H1 (cell line): ENCODE measurements around the gene ATP5ME. TPM values are rescaled to one million over a fixed set of nuclear protein-coding genes. Genes with fewer than 3 reads are reported as not detected.

ENCODE experiments used
- CTCF ChIA-PET: fragments of 300-600 bp; sonication (Branson Sonifier 250); formaldehyde crosslinking; loops from one replicate; lab custom pipeline; 2021; ENCODE audit not compliant: partially characterized antibody; lab: Charles Lee
- POLR2A ChIA-PET: fragments of 300-600 bp; sonication (Branson Sonifier 250); formaldehyde crosslinking; loops from one replicate; lab custom pipeline; 2021; ENCODE audit warnings: inconsistent platforms; ENCODE audit not compliant: partially characterized antibody; lab: Charles Lee
- DNase-seq, 2 experiments: peaks; one replicate each; pipeline versions ENCODE4 v3.0.0 to v3.0.0-alpha.2; 2010 to 2022; ENCODE audit warnings: low spot score in 2 of 2, low read depth in 1 of 2, mixed read lengths in 1 of 2
- FAIRE-seq: peaks from 2 replicates; lab custom pipeline; 2011; peaks lifted over from hg19 to GRCh38; lab: Jason Lieb, UNC
- H2AFZ ChIP-seq: 2 replicates; pipeline ENCODE4 v1.8.1; 2012; ENCODE audit warnings: low read length, inconsistent platforms
- H2AK5ac ChIP-seq: 2 replicates; pipeline ENCODE4 v1.6.1; 2013; ENCODE audit warnings: low read depth, low read length
- H2BK120ac ChIP-seq: replicated peaks from 2 replicates; pipeline ENCODE3; 2013; ENCODE audit warnings: low read depth, low read length, inconsistent platforms
- H2BK12ac ChIP-seq: 2 replicates; pipeline ENCODE4 v1.6.1; 2013; ENCODE audit warnings: low read depth, low read length
- H2BK15ac ChIP-seq: 2 replicates; pipeline ENCODE4 v1.6.1; 2013; ENCODE audit warnings: low read length
- H2BK20ac ChIP-seq: 2 replicates; pipeline ENCODE4 v1.6.1; 2013; ENCODE audit warnings: low read length
- H2BK5ac ChIP-seq: 2 replicates; pipeline ENCODE4 v1.6.1; 2013; ENCODE audit warnings: low read depth, low read length
- H3K14ac ChIP-seq: 2 replicates; pipeline ENCODE4 v1.6.1; 2013; ENCODE audit warnings: inconsistent platforms; ENCODE audit not compliant: insufficient read length
- H3K18ac ChIP-seq: 2 replicates; pipeline ENCODE4 v1.6.1; 2013; ENCODE audit warnings: low read length; ENCODE audit errors: extremely low read depth
- H3K23ac ChIP-seq: 2 replicates; pipeline ENCODE4 v1.6.1; 2013; ENCODE audit warnings: inconsistent platforms; ENCODE audit not compliant: insufficient read length
- H3K23me2 ChIP-seq: 2 replicates; pipeline ENCODE4 v1.6.1; 2013; ENCODE audit warnings: low read depth, low read length
- H3K27ac ChIP-seq: 2 replicates; pipeline ENCODE4 v1.6.1; 2011; ENCODE audit warnings: low read depth, low read length, inconsistent platforms
- H3K27me3 ChIP-seq, 4 experiments: replicated peaks in 1 of 4; 1 replicate in 1 of 4; 2 replicates in 3 of 4; pipeline versions ENCODE4 v1.6.1 to v1.8.1; 2011 to 2013; ENCODE audit warnings: low read length in 3 of 4, mild to moderate bottlenecking in 3 of 4, inconsistent platforms in 2 of 4, mixed read lengths in 2 of 4, moderate library complexity in 1 of 4; ENCODE audit not compliant: control insufficient read depth in 3 of 4, insufficient read depth in 3 of 4; ENCODE audit errors: extremely low read depth in 1 of 4
- H3K36me3 ChIP-seq, 4 experiments: 2 replicates each; pipeline versions ENCODE4 v1.6.1 to v1.8.1; 2011 to 2013; ENCODE audit warnings: mild to moderate bottlenecking in 4 of 4, low read length in 3 of 4, moderate library complexity in 2 of 4, control low read depth in 1 of 4, inconsistent platforms in 1 of 4; ENCODE audit not compliant: insufficient read depth in 4 of 4, control insufficient read depth in 2 of 4
- H3K4ac ChIP-seq: replicated peaks from 2 replicates; pipeline ENCODE3; 2013; ENCODE audit warnings: low read length, low read depth, mixed read lengths, inconsistent platforms; ENCODE audit not compliant: insufficient read length
- H3K4me1 ChIP-seq, 4 experiments: replicated peaks in 1 of 4; 1 replicate in 1 of 4; 2 replicates in 3 of 4; pipeline versions ENCODE4 v1.6.1 to v1.8.1; 2011 to 2013; ENCODE audit warnings: low read length in 3 of 4, inconsistent platforms in 2 of 4, mixed read lengths in 1 of 4; ENCODE audit not compliant: insufficient read depth in 4 of 4, control insufficient read depth in 3 of 4
- H3K4me2 ChIP-seq, 2 experiments: 2 replicates each; pipeline versions ENCODE4 v1.6.1 to v1.8.1; 2011 to 2013; ENCODE audit warnings: low read depth in 2 of 2, low read length in 2 of 2, control low read depth in 1 of 2, inconsistent platforms in 1 of 2, mild to moderate bottlenecking in 1 of 2; ENCODE audit not compliant: insufficient read depth in 1 of 2
- H3K4me3 ChIP-seq, 4 experiments: fragments of 200-600, 300-600 bp in 1 of 4; sonication (generic), shearing (Covaris generic), sonication (Bioruptor Twin) in 1 of 4; 2 replicates each; pipeline versions ENCODE4 v1.5.1 to v1.8.1; 2011 to 2016; ENCODE audit warnings: low read length in 4 of 4, low read depth in 3 of 4, control low read depth in 2 of 4, inconsistent platforms in 2 of 4, mild to moderate bottlenecking in 2 of 4, mixed read lengths in 1 of 4, moderate library complexity in 1 of 4; ENCODE audit not compliant: insufficient read depth in 2 of 4; ENCODE audit errors: extremely low read depth in 1 of 4
- H3K56ac ChIP-seq: replicated peaks from 2 replicates; pipeline ENCODE3; 2013; ENCODE audit warnings: low read depth, mild to moderate bottlenecking, mixed read lengths, low read length, inconsistent platforms; ENCODE audit not compliant: insufficient read length
- H3K79me1 ChIP-seq: 2 replicates; pipeline ENCODE4 v1.6.1; 2013; ENCODE audit warnings: low read depth, low read length, control low read depth
- H3K79me2 ChIP-seq, 2 experiments: 2 replicates each; pipeline versions ENCODE4 v1.6.1 to v1.8.1; 2012 to 2013; ENCODE audit warnings: low read length in 2 of 2, mild to moderate bottlenecking in 2 of 2, inconsistent platforms in 1 of 2; ENCODE audit not compliant: insufficient read depth in 2 of 2, control insufficient read depth in 1 of 2
- H3K9ac ChIP-seq, 4 experiments: replicated peaks in 1 of 4; 1 replicate in 1 of 4; 2 replicates in 3 of 4; pipeline versions ENCODE4 v1.6.1 to v1.8.1; 2011 to 2013; ENCODE audit warnings: low read depth in 3 of 4, low read length in 3 of 4, control low read depth in 2 of 4, mild to moderate bottlenecking in 2 of 4, moderate library complexity in 2 of 4, inconsistent platforms in 1 of 4; ENCODE audit errors: extremely low read depth in 1 of 4
- H3K9me3 ChIP-seq, 2 experiments: 2 replicates each; pipeline versions ENCODE4 v1.6.1 to v1.8.1; 2012 to 2013; ENCODE audit warnings: mild to moderate bottlenecking in 2 of 2, moderate library complexity in 2 of 2, control low read depth in 1 of 2, inconsistent platforms in 1 of 2, low read depth in 1 of 2, low read length in 1 of 2, mixed read lengths in 1 of 2; ENCODE audit not compliant: insufficient read depth in 2 of 2
- H4K20me1 ChIP-seq, 2 experiments: replicated peaks in 1 of 2; 2 replicates each; pipeline versions ENCODE3 to v1.8.1; 2011 to 2013; ENCODE audit warnings: inconsistent platforms in 2 of 2, low read length in 2 of 2, mild to moderate bottlenecking in 1 of 2; ENCODE audit not compliant: insufficient read depth in 2 of 2, control insufficient read depth in 1 of 2
- H4K5ac ChIP-seq: 2 replicates; pipeline ENCODE4 v1.6.1; 2013; ENCODE audit warnings: low read length, low read depth, mixed read lengths, inconsistent platforms; ENCODE audit not compliant: insufficient read length
- H4K8ac ChIP-seq: 2 replicates; pipeline ENCODE4 v1.8.0; 2013; ENCODE audit warnings: mild to moderate bottlenecking, moderate library complexity, low read length, inconsistent platforms; ENCODE audit not compliant: insufficient read depth; ENCODE audit errors: extremely low read depth
- H4K91ac ChIP-seq: replicated peaks from 2 replicates; pipeline ENCODE3; 2013; ENCODE audit warnings: low read length, mixed read lengths, inconsistent platforms; ENCODE audit not compliant: insufficient read length
- BCL11A ChIP-seq, 2 experiments: IDR thresholded peaks; one replicate each; pipeline ENCODE4 v1.6.1; 2011; ENCODE audit warnings: low read depth in 2 of 2, low read length in 2 of 2, mild to moderate bottlenecking in 2 of 2
- EGR1 ChIP-seq: IDR thresholded peaks from 2 replicates; pipeline ENCODE4 v1.6.1; 2011; ENCODE audit warnings: low read depth, low read length, borderline replicate concordance
- PHF8 ChIP-seq: fragments of 200-600 bp; sonication (generic); conservative IDR thresholded peaks from 2 replicates; pipeline ENCODE4 v1.7.1; 2012; ENCODE audit warnings: low read depth, mild to moderate bottlenecking, inconsistent platforms, low read length, moderate library complexity
- POU5F1 ChIP-seq: IDR thresholded peaks from 2 replicates; pipeline ENCODE4 v1.6.1; 2011; ENCODE audit warnings: low read depth, mild to moderate bottlenecking, low read length, moderate library complexity
- SP1 ChIP-seq: IDR thresholded peaks from 2 replicates; pipeline ENCODE4 v1.6.1; 2011; ENCODE audit warnings: low read depth, low read length
- SP2 ChIP-seq: IDR thresholded peaks from 2 replicates; pipeline ENCODE4 v1.6.1; 2012; ENCODE audit warnings: mild to moderate bottlenecking, low read length, inconsistent platforms
- WGBS, 2 experiments: shearing (Covaris generic) in 1 of 2; methylation state at CpG; one replicate each; pipeline versions ENCODE4 v1.1.6 to v1.1.7; 2013 to 2015; ENCODE audit warnings: low lambda C conversion rate in 2 of 2, mixed read lengths in 2 of 2, inconsistent platforms in 1 of 2, low coverage in 1 of 2, missing lambda C conversion rate in 1 of 2; ENCODE audit not compliant: insufficient replicate concordance in 2 of 2, insufficient coverage in 1 of 2, insufficient read length in 1 of 2; ENCODE audit errors: extremely low coverage in 1 of 2, missing lambda C conversion rate in 1 of 2; 5-methylcytosine and 5-hydroxymethylcytosine counted together
- polyA plus RNA-seq, 7 experiments: library from polyadenylated mRNA; depleted of rRNA in 3 of 7; stranded (reverse) in 5 of 7; unstranded in 2 of 7; fragments of >200 nt in 5 of 7; fragments of 200-250 nt in 2 of 7; gene quantifications; 1 replicate in 5 of 7; 2 replicates in 1 of 7; 4 replicates in 1 of 7; pipeline versions ENCODE4 v1.2.1 to v1.2.3, GENCODE V29; 2011 to 2013; ENCODE audit warnings: missing spikeins in 2 of 7, mixed read lengths in 2 of 7
- total RNA-seq: library from RNA; stranded (reverse); fragmentation: NEBNext Ultra II Directional; extraction: Animal tissue kit (Norgen Biotek cat#: 25700); gene quantifications from 2 replicates; pipeline ENCODE4 v1.2.1, GENCODE V29; 2021

ATP5ME gene
- total and polyA plus RNA-seq, 2 of the 8 experiments (the other 6 are each of a cell fraction or from before 2014, with no cell fraction given): 375 to 450 TPM

GRCh38 chr4:712093-712492 lies 38.0 kb upstream of the ATP5ME start:
- H3K23ac ChIP-seq: no peak overlapping the region
- no peak overlapping the region for H2BK20ac ChIP-seq
- H3K27ac ChIP-seq: no peak overlapping the region
- ChIA-PET POLR2A (interaction anchor here (1.5 kb wide), 1 partner anchor 25 kb away, joined by 4 read pairs; no protein-coding TSS in a partner anchor), CTCF (no interaction called here)
- H4K8ac ChIP-seq: no peak overlapping the region
- no peak overlapping the region for H2BK5ac ChIP-seq
- DNase-seq (no peak), FAIRE-seq (no peak)
- H3K79me1 ChIP-seq: peaks cover 28% of the 10 kb centered on the region
- peaks cover 0 to 2% (median 0%) of the 10 kb centered on the region in 4 experiments; a peak in 1 of 7 replicates for H3K4me1 ChIP-seq
- no peak overlapping the region for H3K4me3 ChIP-seq
- 97% methylated on average over 3 of the region's 3 CpGs; no CpG with 5 or more reads in 1 of the 2 experiments for WGBS, 2 experiments
- no peak overlapping the region for H2BK12ac ChIP-seq
- no peaks in the 10 kb centered on the region for H3K9me3 ChIP-seq
- no peak overlapping the region for H3K14ac ChIP-seq
- peaks cover 0 to 6% (median 0%) of the 10 kb centered on the region in 4 experiments; a peak in 2 of 8 replicates for H3K36me3 ChIP-seq
- H3K56ac ChIP-seq: no peak overlapping the region
- H2AFZ ChIP-seq: no peak overlapping the region
- H3K79me2 ChIP-seq: peaks cover 16 to 81% of the 10 kb centered on the region in 2 experiments
- TF ChIP-seq POU5F1 (no peak), EGR1 (no peak), BCL11A (IDR thresholded peaks at IDR 0.05; ENCODE audit: low read depth in 2 of 2, low read length in 2 of 2) (no peak), SP2 (no peak), PHF8 (no peak), SP1 (no peak)
- no peak overlapping the region for H3K9ac ChIP-seq
- H3K27me3 ChIP-seq: no peaks in the 10 kb centered on the region
- no peak overlapping the region for H4K91ac ChIP-seq
- peaks cover 17 to 40% of the 10 kb centered on the region in 2 experiments for H4K20me1 ChIP-seq
- no peak overlapping the region for H2BK15ac ChIP-seq
- no peak overlapping the region for H3K18ac ChIP-seq
- no peak overlapping the region for H3K4me2 ChIP-seq
- H2AK5ac ChIP-seq: no peak overlapping the region
- H4K5ac ChIP-seq: no peak overlapping the region
- H2BK120ac ChIP-seq: no peak overlapping the region
- H3K4ac ChIP-seq: no peak overlapping the region
- H3K23me2 ChIP-seq: peaks cover 2% of the 10 kb centered on the region; the same call in 1 of the 2 replicates
